Lower lobe of right lung (tissue), 2 donors: ENCODE data around the gene AGAP3. TPM values are rescaled to one million over a fixed set of nuclear protein-coding genes. Genes with fewer than 3 reads are reported as not detected.

ENCODE experiments used
- ATAC-seq, 2 donors: fragments of 200-7000 bp; cut with Tn5 transposase; one replicate each; pipeline ENCODE4 v1.9.1; 2020 to 2022; ENCODE audit warnings: mild to moderate bottlenecking in 2 of 2, moderate library complexity in 2 of 2
- DNase-seq: peaks from one replicate; pipeline ENCODE4 v3.0.0-alpha.2; 2020
- H3K27ac ChIP-seq: fragments of 200-600 bp; one replicate; pipeline ENCODE4 v1.8.0; 2022
- H3K27me3 ChIP-seq: fragments of 200-600 bp; one replicate; pipeline ENCODE4 v1.8.0; 2022; ENCODE audit warnings: low read depth
- H3K36me3 ChIP-seq: fragments of 200-600 bp; one replicate; pipeline ENCODE4 v1.8.0; 2022; ENCODE audit warnings: mild to moderate bottlenecking
- H3K4me1 ChIP-seq: fragments of 200-600 bp; one replicate; pipeline ENCODE4 v1.8.0; 2022
- H3K4me3 ChIP-seq: fragments of 200-600 bp; one replicate; pipeline ENCODE4 v1.8.0; 2022; ENCODE audit warnings: mild to moderate bottlenecking
- H3K9me3 ChIP-seq: fragments of 200-600 bp; one replicate; pipeline ENCODE4 v1.8.0; 2022
- intact Hi-C: fragments of 100-400 bp; cut with DNase I; formaldehyde crosslinking; loops from one replicate; pipeline ENCODE4 v1.11.0; 2022
- total RNA-seq: library from RNA; stranded (reverse); fragmentation: NEBNext Ultra II Directional; extraction: Animal tissue kit (Norgen Biotek cat#: 25700); gene quantifications from one replicate; pipeline ENCODE4 v1.2.1, GENCODE V29; 2021
- TF ChIP-seq, protein P1 (sequence below): fragments of 200-600 bp; IDR thresholded peaks from one replicate; pipeline ENCODE4 v1.8.0; 2022; ENCODE audit warnings: antibody characterized with exemption, mild to moderate bottlenecking
- donor health status: DM: no; HTN: yes; CAD: no; lungs with severe emphysema.

Gene AGAP3
- total RNA-seq, 1 donor from 2014 or later, result 157 TPM

DNA sequence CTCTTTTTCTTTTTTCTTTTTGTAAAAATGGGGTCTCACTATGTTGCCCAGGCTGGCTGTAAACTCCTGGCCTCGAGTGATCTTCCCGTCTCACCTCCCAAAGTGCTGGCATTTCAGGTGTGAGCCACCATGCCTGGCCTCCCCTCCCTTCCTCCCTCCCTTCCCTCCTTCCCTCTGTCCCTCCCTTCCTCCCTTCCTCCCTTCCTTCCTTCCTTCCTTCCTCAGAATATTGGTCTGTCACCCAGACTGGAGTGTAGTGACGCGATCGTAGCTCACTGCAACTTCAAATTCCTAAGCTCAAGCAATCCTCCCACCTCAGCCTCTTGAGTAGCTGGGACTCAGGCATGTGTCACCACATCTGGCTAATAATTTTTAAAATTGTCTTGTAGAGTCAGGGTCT, 8.4 kb downstream of the AGAP3 start:
- intact Hi-C loops, result no loop called here
- Histone ChIP-seq H3K9me3 (no peaks in the 10 kb centered on the region), H3K27ac (no peak overlapping the region), H3K27me3 (no peaks in the 10 kb centered on the region), H3K4me1 (peaks cover 50% of the 10 kb centered on the region), H3K36me3 (peaks cover 13% of the 10 kb centered on the region), H3K4me3 (no peak overlapping the region)
- DNase-seq, result no peak
- TF ChIP-seq, protein P1, sequence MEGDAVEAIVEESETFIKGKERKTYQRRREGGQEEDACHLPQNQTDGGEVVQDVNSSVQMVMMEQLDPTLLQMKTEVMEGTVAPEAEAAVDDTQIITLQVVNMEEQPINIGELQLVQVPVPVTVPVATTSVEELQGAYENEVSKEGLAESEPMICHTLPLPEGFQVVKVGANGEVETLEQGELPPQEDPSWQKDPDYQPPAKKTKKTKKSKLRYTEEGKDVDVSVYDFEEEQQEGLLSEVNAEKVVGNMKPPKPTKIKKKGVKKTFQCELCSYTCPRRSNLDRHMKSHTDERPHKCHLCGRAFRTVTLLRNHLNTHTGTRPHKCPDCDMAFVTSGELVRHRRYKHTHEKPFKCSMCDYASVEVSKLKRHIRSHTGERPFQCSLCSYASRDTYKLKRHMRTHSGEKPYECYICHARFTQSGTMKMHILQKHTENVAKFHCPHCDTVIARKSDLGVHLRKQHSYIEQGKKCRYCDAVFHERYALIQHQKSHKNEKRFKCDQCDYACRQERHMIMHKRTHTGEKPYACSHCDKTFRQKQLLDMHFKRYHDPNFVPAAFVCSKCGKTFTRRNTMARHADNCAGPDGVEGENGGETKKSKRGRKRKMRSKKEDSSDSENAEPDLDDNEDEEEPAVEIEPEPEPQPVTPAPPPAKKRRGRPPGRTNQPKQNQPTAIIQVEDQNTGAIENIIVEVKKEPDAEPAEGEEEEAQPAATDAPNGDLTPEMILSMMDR, result no peak
- ATAC-seq, result peak in 1 of 2 donors; percentile 26

DNA sequence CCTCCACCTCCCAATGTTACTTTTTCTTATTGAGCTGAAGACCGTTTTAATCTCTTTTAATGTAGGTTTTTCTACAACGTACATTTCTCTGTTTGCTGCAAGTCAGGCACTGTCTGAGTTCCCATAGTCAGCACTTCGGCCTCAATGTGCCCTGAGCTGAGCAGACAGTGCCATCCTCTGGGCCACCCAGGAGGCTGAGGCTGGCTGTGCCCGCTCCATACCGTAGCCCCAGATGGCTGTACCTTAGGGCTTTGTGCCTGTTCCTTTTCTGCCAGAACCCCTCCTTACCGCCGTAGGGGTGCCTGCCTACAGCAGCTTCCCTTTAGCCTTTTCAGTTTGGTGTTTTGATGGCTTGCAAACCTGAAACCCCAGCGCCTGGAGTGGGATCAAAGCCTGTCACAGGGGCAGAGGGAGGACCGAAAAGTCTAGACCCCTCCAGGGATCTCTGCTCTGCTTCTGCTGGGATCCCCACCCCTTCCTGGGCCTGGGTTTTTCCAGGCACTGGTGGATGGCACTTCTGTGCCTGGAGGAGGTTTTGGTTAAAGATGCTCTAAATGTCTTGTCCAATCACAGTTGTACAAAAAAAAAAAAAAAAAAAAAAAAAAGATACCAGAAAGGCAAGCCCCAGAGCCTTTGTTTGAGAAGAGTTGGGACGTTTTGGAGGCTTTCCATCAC, 9.0 kb downstream of the AGAP3 start:
- Histone ChIP-seq H3K36me3 (peaks cover 17% of the 10 kb centered on the region), H3K4me1 (peaks cover 50% of the 10 kb centered on the region), H3K27me3 (no peaks in the 10 kb centered on the region), H3K27ac (no peak overlapping the region), H3K4me3 (no peak overlapping the region), H3K9me3 (no peaks in the 10 kb centered on the region)
- DNase-seq, result no peak
- no peak for ATAC-seq
- TF ChIP-seq, protein P1, result no peak
- intact Hi-C loops, result no loop called here

DNA sequence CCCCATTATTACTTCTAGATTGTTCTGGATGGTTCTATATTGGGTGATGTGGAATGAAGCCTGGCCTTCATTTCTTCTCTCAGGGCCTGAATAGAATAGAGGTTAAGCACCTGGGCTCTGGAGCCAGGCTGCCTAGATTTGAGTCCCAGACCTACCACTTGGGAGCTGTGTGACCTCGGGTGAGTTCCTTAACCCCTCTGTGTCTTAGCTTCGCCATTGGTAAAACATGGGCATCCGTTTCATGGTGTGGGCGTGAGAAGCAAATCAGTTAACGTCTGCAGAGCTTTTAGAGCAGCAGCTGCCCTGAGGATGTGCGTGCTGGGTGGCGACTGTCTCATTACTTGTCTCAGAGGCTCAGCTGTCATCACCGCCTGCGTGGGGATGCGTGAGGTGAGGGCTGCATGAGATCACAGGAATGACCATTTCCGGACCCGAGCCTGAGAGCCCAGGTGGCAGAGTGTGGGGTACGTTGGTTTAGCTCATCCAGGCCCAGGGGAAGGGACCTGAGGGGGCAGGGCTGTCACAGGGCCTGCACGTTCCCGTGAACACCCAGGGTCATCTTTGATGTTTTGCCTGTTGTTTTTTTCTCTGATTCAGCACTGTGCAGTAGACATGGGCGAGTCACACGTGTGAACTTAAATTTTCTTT, 9.7 kb downstream of the AGAP3 start:
- H3K27ac ChIP-seq, result no peak overlapping the region
- no peaks in the 10 kb centered on the region for H3K9me3 ChIP-seq
- TF ChIP-seq, protein P1, result no peak
- DNase-seq (no peak), ATAC-seq (no peak)
- H3K4me3 ChIP-seq, result no peak overlapping the region
- H3K27me3 ChIP-seq, result no peaks in the 10 kb centered on the region
- H3K36me3 ChIP-seq, result peaks cover 17% of the 10 kb centered on the region
- H3K4me1 ChIP-seq, result peaks cover 50% of the 10 kb centered on the region
- intact Hi-C loops, result no loop called here

DNA sequence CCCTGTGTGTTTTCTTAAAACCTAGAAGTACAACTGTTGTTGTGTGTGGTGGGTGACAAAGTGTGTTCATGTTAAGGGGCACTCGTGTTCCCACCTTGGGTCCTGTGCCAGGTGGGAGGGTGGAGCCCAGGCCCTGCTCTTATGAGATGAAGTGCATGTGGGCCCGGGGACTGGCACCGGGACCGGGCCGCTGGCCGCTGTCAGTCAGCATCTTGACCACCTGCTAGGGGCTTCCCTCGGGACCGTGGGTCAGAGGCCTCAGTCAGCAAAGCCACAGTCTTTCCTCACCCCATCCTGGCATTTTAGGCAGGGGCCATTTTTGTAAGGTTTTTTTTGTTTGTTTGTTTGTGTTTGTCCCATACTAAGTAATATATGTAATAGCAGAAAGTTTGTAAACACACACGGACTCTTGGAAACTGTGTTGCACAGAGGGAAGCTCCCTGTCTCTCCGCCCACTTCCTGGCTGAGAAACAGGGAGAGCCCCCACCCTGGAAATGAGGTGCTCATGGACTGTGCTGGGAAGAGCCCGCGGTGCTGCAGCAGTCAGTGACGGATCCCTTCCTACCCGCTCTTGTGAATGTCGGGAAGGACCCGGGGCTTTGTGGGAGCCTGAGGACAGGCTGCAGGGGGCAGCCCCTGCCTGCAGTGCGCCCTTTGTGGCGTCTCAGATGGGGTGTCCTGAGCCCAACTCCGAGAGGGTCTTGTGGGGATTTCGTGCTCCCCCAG, 13.4 kb downstream of the AGAP3 start:
- TF ChIP-seq, protein P1, result no peak
- H3K9me3 ChIP-seq, result no peaks in the 10 kb centered on the region
- H3K4me3 ChIP-seq, result no peak overlapping the region
- peak overlapping the region; percentile 46 for H3K27ac ChIP-seq
- peaks cover 16% of the 10 kb centered on the region for H3K36me3 ChIP-seq
- ATAC-seq (peak; percentile 43 to 59), DNase-seq (peak; percentile 41)
- intact Hi-C loops, result no loop called here
- H3K27me3 ChIP-seq, result no peaks in the 10 kb centered on the region
- peaks cover 38% of the 10 kb centered on the region for H3K4me1 ChIP-seq

DNA sequence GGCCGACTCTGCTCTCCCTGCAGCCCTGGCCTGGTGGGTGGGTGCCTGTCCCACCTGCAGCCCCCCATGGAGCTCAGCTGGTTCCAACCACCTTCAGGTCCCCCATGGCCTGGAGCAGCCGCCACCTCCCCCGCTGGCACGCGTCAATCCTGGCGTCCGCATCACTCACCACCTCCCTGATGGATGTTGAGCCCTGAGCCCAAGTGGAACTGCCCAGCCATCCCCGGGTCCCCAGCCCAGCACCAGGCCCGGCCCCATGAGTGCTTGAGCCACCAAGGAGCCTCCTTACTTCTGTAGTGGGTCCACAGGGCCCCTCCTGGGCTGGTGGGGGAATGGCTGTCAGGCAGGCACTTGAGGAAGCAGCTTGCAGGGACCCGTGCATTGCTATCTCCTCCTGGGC, 14.6 kb downstream of the AGAP3 start:
- intact Hi-C loops, result no loop called here
- Histone ChIP-seq H3K9me3 (no peaks in the 10 kb centered on the region), H3K4me1 (peaks cover 26% of the 10 kb centered on the region), H3K27me3 (no peaks in the 10 kb centered on the region), H3K36me3 (peaks cover 19% of the 10 kb centered on the region), H3K4me3 (no peak overlapping the region), H3K27ac (no peak overlapping the region)
- DNase-seq, result no peak
- no peak for ATAC-seq
- TF ChIP-seq, protein P1, result no peak
